Fibroblast of skin of left biceps (primary cell): Measurements from ENCODE around the gene ZBBX.
"Not testable (repeated sequence)": the region's sequence is repeated elsewhere in the genome, so short reads cannot be mapped to it uniquely, and the experiment has no call there.

Source experiments
- DNase-seq, 2 experiments: peaks; one replicate each; pipeline ENCODE4 v3.0.0-alpha.2; 2013; ENCODE audit warnings: low read depth in 2 of 2

Gene ZBBX

GRCh38 chr3:167380004-167380689 is at the start of gene ZBBX:
ZBBX (minus strand) TSS chr3:167380297; CDS start chr3:167372901, 7,396 bp downstream.
- DNase-seq, result peak; percentile 36 to 39

- DNase-seq, result not testable (repeated sequence)
Measured at GRCh38 chr3:167426962-167427361, 46.9 kb upstream of the ZBBX start.

GRCh38 chr3:167422396-167422795 is 42.3 kb upstream of the ZBBX start:
- DNase-seq, result not testable (repeated sequence)

- DNase-seq, result no peak
Measured at GRCh38 chr3:167409611-167410010, 29.5 kb upstream of the ZBBX start.

GRCh38 chr3:167406876-167407492 is 26.9 kb upstream of the ZBBX start:
- DNase-seq, result peak; percentile 4 to 6

GRCh38 chr3:167397826-167398225 is 17.7 kb upstream of the ZBBX start:
- no peak for DNase-seq

GRCh38 chr3:167396075-167396474 is 16.0 kb upstream of the ZBBX start:
- DNase-seq, result no peak

- DNase-seq, result no peak
Measured at GRCh38 chr3:167394003-167394402, 13.9 kb upstream of the ZBBX start.

- no peak for DNase-seq
Measured at GRCh38 chr3:167382155-167382554, 2.1 kb upstream of the ZBBX start.

- no peak for DNase-seq
Measured at GRCh38 chr3:167375478-167375877, 4.6 kb downstream of the ZBBX start.

GRCh38 chr3:167372138-167372537 is 8.0 kb downstream of the ZBBX start:
- DNase-seq, result no peak

GRCh38 chr3:167361948-167362347 is 18.1 kb downstream of the ZBBX start:
- DNase-seq, result no peak

- DNase-seq, result no peak
Measured at GRCh38 chr3:167361306-167361705, 18.8 kb downstream of the ZBBX start.

GRCh38 chr3:167355446-167355845 is 24.7 kb downstream of the ZBBX start:
- DNase-seq, result no peak

- DNase-seq, result no peak
Measured at GRCh38 chr3:167354751-167355150, 25.3 kb downstream of the ZBBX start.

- DNase-seq, result peak in 1 of 2 experiments; percentile 10
Measured at GRCh38 chr3:167350245-167350862, 29.7 kb downstream of the ZBBX start.

- DNase-seq, result no peak
Measured at GRCh38 chr3:167346171-167346570, 33.9 kb downstream of the ZBBX start.

GRCh38 chr3:167330993-167331785 is 48.9 kb downstream of the ZBBX start:
- no peak for DNase-seq

- DNase-seq, result no peak
Measured at GRCh38 chr3:167323572-167323971, 56.5 kb downstream of the ZBBX start.

- no peak for DNase-seq
Measured at GRCh38 chr3:167318996-167319615, 61.0 kb downstream of the ZBBX start.

GRCh38 chr3:167318306-167318705 is 61.8 kb downstream of the ZBBX start:
- no peak for DNase-seq

GRCh38 chr3:167306319-167306718 is 73.8 kb downstream of the ZBBX start:
- no peak for DNase-seq
